ENCODE results near the gene ANTXR2. TPM values are rescaled to one million over a fixed set of nuclear protein-coding genes. Genes with fewer than 3 reads are reported as not detected.

The ANTXR2 gene
- total and polyA plus RNA-seq, 2 donors from 2014 or later: 10.6 to 33.1 TPM

DNA sequence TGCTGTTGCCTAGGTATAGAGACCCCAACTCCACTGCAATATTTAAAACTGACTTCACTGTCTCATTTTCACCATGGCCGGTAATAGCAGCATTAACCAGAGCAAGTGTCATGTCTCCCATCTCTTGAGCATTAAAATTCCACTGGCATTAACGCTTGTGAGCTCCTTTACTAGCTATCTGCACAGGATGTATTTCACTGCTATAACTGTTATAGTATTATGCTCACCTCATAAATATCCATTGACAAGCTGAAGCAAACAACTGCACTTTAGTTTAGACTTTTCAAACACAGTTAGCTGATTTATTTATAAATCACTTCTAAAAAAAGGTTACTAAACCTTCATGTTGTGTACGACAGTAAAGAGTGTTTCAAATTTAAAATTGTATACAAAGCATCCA is 157.8 kb downstream of the ANTXR2 start:
- H3K9ac ChIP-seq (ENCODE audit: low read length in 3 of 3): no peak overlapping the region
- no peaks in the 10 kb centered on the region for H3K9me3 ChIP-seq (ENCODE audit: control insufficient read depth in 2 of 3, insufficient read depth in 1 of 3, low read length in 3 of 3)
- DNase-seq: no peak
- H3K36me3 ChIP-seq (ENCODE audit: control insufficient read depth in 2 of 3, insufficient read depth in 3 of 3, low read length in 3 of 3): no peaks in the 10 kb centered on the region
- no peaks in the 10 kb centered on the region for H3K27me3 ChIP-seq (ENCODE audit: control insufficient read depth, insufficient read depth, low read length)
- no peaks in the 10 kb centered on the region for H3K4me1 ChIP-seq (ENCODE audit: control insufficient read depth in 2 of 3, insufficient read depth in 2 of 3, low read depth in 1 of 3, low read length in 3 of 3)
- H3K27ac ChIP-seq (ENCODE audit: low read depth in 2 of 2, low read length in 2 of 2): no peak overlapping the region
- H3K4me3 ChIP-seq (ENCODE audit: low read length in 3 of 3): no peak overlapping the region
- no peak for FAIRE-seq
- intact Hi-C loops (cut with DNase I): no loop called here
- TF ChIP-seq, protein P1, sequence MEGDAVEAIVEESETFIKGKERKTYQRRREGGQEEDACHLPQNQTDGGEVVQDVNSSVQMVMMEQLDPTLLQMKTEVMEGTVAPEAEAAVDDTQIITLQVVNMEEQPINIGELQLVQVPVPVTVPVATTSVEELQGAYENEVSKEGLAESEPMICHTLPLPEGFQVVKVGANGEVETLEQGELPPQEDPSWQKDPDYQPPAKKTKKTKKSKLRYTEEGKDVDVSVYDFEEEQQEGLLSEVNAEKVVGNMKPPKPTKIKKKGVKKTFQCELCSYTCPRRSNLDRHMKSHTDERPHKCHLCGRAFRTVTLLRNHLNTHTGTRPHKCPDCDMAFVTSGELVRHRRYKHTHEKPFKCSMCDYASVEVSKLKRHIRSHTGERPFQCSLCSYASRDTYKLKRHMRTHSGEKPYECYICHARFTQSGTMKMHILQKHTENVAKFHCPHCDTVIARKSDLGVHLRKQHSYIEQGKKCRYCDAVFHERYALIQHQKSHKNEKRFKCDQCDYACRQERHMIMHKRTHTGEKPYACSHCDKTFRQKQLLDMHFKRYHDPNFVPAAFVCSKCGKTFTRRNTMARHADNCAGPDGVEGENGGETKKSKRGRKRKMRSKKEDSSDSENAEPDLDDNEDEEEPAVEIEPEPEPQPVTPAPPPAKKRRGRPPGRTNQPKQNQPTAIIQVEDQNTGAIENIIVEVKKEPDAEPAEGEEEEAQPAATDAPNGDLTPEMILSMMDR (IDR thresholded peaks at IDR 0.05; ENCODE audit: borderline replicate concordance, extremely low read depth, insufficient read depth): no peak

DNA sequence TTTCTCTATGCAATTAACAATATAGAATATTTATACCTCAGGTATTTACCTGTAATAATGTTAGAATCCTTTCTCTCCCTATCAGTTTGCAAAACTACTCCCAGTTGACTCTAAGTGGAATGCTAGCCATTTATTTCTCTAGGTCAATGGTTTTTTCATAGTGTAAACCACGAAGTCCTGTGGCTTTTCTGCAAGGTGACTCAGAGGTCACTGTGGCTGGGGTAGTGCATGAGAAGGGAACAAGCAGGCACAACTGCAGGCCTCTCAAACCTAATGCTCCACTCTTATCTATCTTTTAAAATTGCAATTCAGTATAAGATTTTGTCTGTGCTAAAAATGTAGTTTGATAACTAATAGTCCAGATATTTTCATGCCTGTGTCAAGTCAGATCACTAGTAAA is 159.4 kb downstream of the ANTXR2 start:
- H3K27me3 ChIP-seq (ENCODE audit: control insufficient read depth, insufficient read depth, low read length): no peaks in the 10 kb centered on the region
- DNase-seq: no peak
- H3K4me1 ChIP-seq (ENCODE audit: control insufficient read depth in 2 of 3, insufficient read depth in 2 of 3, low read depth in 1 of 3, low read length in 3 of 3): no peaks in the 10 kb centered on the region
- intact Hi-C loops (cut with DNase I): no loop called here
- no peak for FAIRE-seq
- no peak overlapping the region for H3K9ac ChIP-seq (ENCODE audit: low read length in 3 of 3)
- no peaks in the 10 kb centered on the region for H3K9me3 ChIP-seq (ENCODE audit: control insufficient read depth in 2 of 3, insufficient read depth in 1 of 3, low read length in 3 of 3)
- TF ChIP-seq, protein P1 (IDR thresholded peaks at IDR 0.05; ENCODE audit: borderline replicate concordance, extremely low read depth, insufficient read depth): no peak
- H3K27ac ChIP-seq (ENCODE audit: low read depth in 2 of 2, low read length in 2 of 2): no peak overlapping the region
- H3K36me3 ChIP-seq (ENCODE audit: control insufficient read depth in 2 of 3, insufficient read depth in 3 of 3, low read length in 3 of 3): no peaks in the 10 kb centered on the region
- H3K4me3 ChIP-seq (ENCODE audit: low read length in 3 of 3): no peak overlapping the region

DNA sequence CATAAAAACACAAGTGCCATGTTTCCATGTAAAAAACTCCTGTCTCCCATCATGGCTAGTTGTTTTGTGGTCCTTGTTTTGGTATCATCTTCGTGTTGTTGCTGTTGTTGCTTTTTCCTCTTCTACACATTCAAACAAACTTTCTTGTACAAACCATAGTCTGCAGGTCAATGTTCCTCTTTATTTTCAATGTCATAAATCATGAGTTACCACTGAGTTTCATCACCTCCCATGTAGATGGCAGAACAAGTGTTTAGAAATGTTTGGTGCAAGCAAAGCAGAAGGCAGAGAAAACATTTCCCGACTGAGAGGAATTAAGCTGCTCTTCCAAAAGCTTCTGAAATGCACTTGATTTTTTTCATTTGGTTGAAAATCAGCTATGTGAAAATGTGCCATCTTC is 166.0 kb downstream of the ANTXR2 start:
- peaks cover 4 to 6% (median 5%) of the 10 kb centered on the region in 3 donors for H3K36me3 ChIP-seq (ENCODE audit: control insufficient read depth in 2 of 3, insufficient read depth in 3 of 3, low read length in 3 of 3)
- intact Hi-C loops (cut with DNase I): no loop called here
- no peaks in the 10 kb centered on the region for H3K4me1 ChIP-seq (ENCODE audit: control insufficient read depth in 2 of 3, insufficient read depth in 2 of 3, low read depth in 1 of 3, low read length in 3 of 3)
- DNase-seq (no peak), FAIRE-seq (no peak)
- TF ChIP-seq, protein P1 (IDR thresholded peaks at IDR 0.05; ENCODE audit: borderline replicate concordance, extremely low read depth, insufficient read depth): no peak
- no peak overlapping the region for H3K27ac ChIP-seq (ENCODE audit: low read depth in 2 of 2, low read length in 2 of 2)
- no peak overlapping the region for H3K9ac ChIP-seq (ENCODE audit: low read length in 3 of 3)
- H3K27me3 ChIP-seq (ENCODE audit: control insufficient read depth, insufficient read depth, low read length): no peaks in the 10 kb centered on the region
- H3K9me3 ChIP-seq (ENCODE audit: control insufficient read depth in 2 of 3, insufficient read depth in 1 of 3, low read length in 3 of 3): no peaks in the 10 kb centered on the region
- no peak overlapping the region for H3K4me3 ChIP-seq (ENCODE audit: low read length in 3 of 3)

DNA sequence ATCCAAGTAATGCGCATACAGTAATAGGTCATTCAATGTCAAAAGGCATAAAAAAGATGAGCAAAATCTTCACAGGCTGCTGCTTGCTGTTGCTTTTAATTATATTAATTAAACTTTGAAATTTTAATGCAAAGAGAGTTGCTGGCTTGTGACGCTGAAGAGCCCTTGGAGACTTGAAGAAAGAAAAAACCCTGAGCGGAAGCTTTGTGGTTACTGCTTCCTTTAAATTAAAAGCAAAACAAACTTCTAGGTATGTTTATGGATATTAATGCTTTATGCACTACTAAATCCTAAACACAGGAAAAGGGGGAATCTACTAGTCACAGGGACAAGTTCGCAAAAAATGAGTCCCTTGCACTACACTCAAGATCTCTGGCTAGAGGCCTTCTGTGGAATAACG is 166.7 kb downstream of the ANTXR2 start:
- Histone ChIP-seq H3K9ac (ENCODE audit: low read length in 3 of 3) (no peak overlapping the region), H3K4me1 (ENCODE audit: control insufficient read depth in 2 of 3, insufficient read depth in 2 of 3, low read depth in 1 of 3, low read length in 3 of 3) (no peaks in the 10 kb centered on the region), H3K27ac (ENCODE audit: low read depth in 2 of 2, low read length in 2 of 2) (no peak overlapping the region), H3K27me3 (ENCODE audit: control insufficient read depth, insufficient read depth, low read length) (no peaks in the 10 kb centered on the region), H3K4me3 (ENCODE audit: low read length in 3 of 3) (no peak overlapping the region), H3K9me3 (ENCODE audit: control insufficient read depth in 2 of 3, insufficient read depth in 1 of 3, low read length in 3 of 3) (no peaks in the 10 kb centered on the region), H3K36me3 (ENCODE audit: control insufficient read depth in 2 of 3, insufficient read depth in 3 of 3, low read length in 3 of 3) (peaks cover 4 to 6% (median 5%) of the 10 kb centered on the region in 3 donors)
- intact Hi-C loops (cut with DNase I): no loop called here
- TF ChIP-seq, protein P1 (IDR thresholded peaks at IDR 0.05; ENCODE audit: borderline replicate concordance, extremely low read depth, insufficient read depth): no peak
- no peak for DNase-seq
- no peak for FAIRE-seq
